Liver (tissue), 3 donors: ENCODE measurements around the gene ETNPPL.

Source experiments
- GABPA ChIP-seq, 2 donors: IDR thresholded peaks in 1 of 2; conservative IDR thresholded peaks in 1 of 2; 2 replicates each; pipeline ENCODE4 v1.6.1; 2016; ENCODE audit warnings: antibody characterized with exemption in 2 of 2, mild to moderate bottlenecking in 1 of 2, moderate library complexity in 1 of 2
- JUND ChIP-seq, 2 donors: IDR thresholded peaks; 2 replicates each; pipeline ENCODE4 v1.6.1; 2016; ENCODE audit warnings: antibody characterized with exemption in 2 of 2
- YY1 ChIP-seq: IDR thresholded peaks from 2 replicates; pipeline ENCODE4 v1.6.1; 2016; ENCODE audit warnings: antibody characterized with exemption, mild to moderate bottlenecking
- TF ChIP-seq, protein P1 (sequence below): fragments of 150-350 bp; IDR thresholded peaks from 2 replicates; pipeline ENCODE4 v1.5.1; 2017; ENCODE audit warnings: improper control_type of control experiment, low read depth, low read length; ENCODE audit not compliant: missing input control
- TF ChIP-seq, protein P2 (sequence below): IDR thresholded peaks from 2 replicates; pipeline ENCODE4 v1.6.1; 2016; ENCODE audit warnings: antibody characterized with exemption
- TF ChIP-seq, protein P3 (sequence below): IDR thresholded peaks from 2 replicates; pipeline ENCODE4 v1.6.1; 2016; ENCODE audit warnings: antibody characterized with exemption, mild to moderate bottlenecking
- donor health status: healthy.
- donor health status: healthy.

GRCh38 chr4:108693819-108694218 lies 69.0 kb downstream of the ETNPPL start:
- TF ChIP-seq, protein P1, sequence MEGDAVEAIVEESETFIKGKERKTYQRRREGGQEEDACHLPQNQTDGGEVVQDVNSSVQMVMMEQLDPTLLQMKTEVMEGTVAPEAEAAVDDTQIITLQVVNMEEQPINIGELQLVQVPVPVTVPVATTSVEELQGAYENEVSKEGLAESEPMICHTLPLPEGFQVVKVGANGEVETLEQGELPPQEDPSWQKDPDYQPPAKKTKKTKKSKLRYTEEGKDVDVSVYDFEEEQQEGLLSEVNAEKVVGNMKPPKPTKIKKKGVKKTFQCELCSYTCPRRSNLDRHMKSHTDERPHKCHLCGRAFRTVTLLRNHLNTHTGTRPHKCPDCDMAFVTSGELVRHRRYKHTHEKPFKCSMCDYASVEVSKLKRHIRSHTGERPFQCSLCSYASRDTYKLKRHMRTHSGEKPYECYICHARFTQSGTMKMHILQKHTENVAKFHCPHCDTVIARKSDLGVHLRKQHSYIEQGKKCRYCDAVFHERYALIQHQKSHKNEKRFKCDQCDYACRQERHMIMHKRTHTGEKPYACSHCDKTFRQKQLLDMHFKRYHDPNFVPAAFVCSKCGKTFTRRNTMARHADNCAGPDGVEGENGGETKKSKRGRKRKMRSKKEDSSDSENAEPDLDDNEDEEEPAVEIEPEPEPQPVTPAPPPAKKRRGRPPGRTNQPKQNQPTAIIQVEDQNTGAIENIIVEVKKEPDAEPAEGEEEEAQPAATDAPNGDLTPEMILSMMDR: no peak
- TF ChIP-seq JUND (IDR thresholded peaks at IDR 0.05) (no peak), YY1 (no peak), GABPA (IDR thresholded peaks at IDR 0.05 in 1 of 2, conservative IDR thresholded peaks at IDR 0.05 in 1 of 2) (no peak)
- TF ChIP-seq, protein P2, sequence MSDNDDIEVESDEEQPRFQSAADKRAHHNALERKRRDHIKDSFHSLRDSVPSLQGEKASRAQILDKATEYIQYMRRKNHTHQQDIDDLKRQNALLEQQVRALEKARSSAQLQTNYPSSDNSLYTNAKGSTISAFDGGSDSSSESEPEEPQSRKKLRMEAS: no peak
- TF ChIP-seq, protein P3, sequence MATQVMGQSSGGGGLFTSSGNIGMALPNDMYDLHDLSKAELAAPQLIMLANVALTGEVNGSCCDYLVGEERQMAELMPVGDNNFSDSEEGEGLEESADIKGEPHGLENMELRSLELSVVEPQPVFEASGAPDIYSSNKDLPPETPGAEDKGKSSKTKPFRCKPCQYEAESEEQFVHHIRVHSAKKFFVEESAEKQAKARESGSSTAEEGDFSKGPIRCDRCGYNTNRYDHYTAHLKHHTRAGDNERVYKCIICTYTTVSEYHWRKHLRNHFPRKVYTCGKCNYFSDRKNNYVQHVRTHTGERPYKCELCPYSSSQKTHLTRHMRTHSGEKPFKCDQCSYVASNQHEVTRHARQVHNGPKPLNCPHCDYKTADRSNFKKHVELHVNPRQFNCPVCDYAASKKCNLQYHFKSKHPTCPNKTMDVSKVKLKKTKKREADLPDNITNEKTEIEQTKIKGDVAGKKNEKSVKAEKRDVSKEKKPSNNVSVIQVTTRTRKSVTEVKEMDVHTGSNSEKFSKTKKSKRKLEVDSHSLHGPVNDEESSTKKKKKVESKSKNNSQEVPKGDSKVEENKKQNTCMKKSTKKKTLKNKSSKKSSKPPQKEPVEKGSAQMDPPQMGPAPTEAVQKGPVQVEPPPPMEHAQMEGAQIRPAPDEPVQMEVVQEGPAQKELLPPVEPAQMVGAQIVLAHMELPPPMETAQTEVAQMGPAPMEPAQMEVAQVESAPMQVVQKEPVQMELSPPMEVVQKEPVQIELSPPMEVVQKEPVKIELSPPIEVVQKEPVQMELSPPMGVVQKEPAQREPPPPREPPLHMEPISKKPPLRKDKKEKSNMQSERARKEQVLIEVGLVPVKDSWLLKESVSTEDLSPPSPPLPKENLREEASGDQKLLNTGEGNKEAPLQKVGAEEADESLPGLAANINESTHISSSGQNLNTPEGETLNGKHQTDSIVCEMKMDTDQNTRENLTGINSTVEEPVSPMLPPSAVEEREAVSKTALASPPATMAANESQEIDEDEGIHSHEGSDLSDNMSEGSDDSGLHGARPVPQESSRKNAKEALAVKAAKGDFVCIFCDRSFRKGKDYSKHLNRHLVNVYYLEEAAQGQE: no peak
